ENCODE measurements around the gene MZT2B. TPM values are rescaled to one million over a fixed set of nuclear protein-coding genes. Genes with fewer than 3 reads are reported as not detected.
A peak's percentile ranks its signal among the peaks of the same experiment; 100 is the strongest.

MZT2B gene
- total and polyA plus RNA-seq, 2 of the 13 experiments (the other 11 are each of a cell fraction or from before 2014, with no cell fraction given), result 253 to 410 TPM

DNA sequence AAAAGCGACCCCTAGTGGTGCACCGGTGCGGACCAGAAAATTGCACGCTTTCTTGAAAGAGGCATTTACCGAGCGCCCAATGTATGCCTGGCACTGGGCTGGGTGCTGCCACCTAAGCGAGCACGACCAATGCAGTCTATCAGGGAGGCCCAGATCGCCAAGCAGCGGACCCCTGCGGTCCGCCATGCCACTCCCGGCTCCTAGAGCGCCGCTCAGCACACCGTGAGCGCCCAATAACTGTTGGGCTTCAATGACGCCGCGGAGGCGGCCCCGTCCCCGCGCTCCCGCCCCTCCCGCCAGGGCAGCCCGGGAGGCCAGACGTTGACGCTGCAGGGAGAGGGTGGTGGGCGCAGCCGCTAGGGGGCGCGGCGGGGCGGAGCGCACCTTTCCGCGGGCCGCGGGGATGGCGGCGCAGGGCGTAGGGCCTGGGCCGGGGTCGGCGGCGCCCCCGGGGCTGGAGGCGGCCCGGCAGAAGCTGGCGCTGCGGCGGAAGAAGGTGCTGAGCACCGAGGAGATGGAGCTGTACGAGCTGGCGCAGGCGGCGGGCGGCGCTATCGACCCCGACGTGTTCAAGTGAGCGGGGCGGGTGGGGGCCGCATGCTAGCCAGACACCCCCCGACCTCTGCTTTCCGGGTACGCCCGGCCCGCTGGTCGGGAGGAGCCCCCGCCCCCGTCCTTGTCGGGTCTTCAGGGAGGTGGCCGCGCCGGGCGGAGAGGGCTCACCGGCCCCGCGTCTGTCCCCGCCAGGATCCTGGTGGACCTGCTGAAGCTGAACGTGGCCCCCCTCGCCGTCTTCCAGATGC is at the start of gene MZT2B (continued):
- TF ChIP-seq ERF (CRISPR knock-in tag; IDR thresholded peaks at IDR 0.05) (0 out of 2 replicates have a peak, but pooled peaks have one; percentile 11), JUND (CRISPR knock-in tag; IDR thresholded peaks at IDR 0.05) (peak; percentile 41; the same call in 1 of the 2 replicates), ZNF441 (CRISPR knock-in tag; IDR thresholded peaks at IDR 0.05; ENCODE audit: borderline replicate concordance) (peak; percentile 73; the same call in 1 of the 2 replicates), GATAD1 (CRISPR knock-in tag; IDR thresholded peaks at IDR 0.05) (peak; percentile 38; the same call in 1 of the 2 replicates), GATA4 (IDR thresholded peaks at IDR 0.05; ENCODE audit: borderline replicate concordance, low read depth) (peak; percentile 42; the same call in 1 of the 2 replicates), POLR2G (IDR thresholded peaks at IDR 0.05; ENCODE audit: low read depth, low read length) (peak; percentile 94), ELF4 (CRISPR knock-in tag; IDR thresholded peaks at IDR 0.05; ENCODE audit: borderline replicate concordance) (0 out of 2 replicates have a peak, but pooled peaks have one; percentile 26), CCDC6 (CRISPR knock-in tag; IDR thresholded peaks at IDR 0.05) (peak; percentile 77; the same call in 1 of the 2 replicates), NR2C2 (CRISPR knock-in tag; IDR thresholded peaks at IDR 0.05; ENCODE audit: borderline replicate concordance) (0 out of 2 replicates have a peak, but pooled peaks have one; percentile 25), ZNF430 (CRISPR knock-in tag; IDR thresholded peaks at IDR 0.05) (peak; percentile 77; the same call in 1 of the 2 replicates), ZFY (CRISPR knock-in tag; IDR thresholded peaks at IDR 0.05) (peak; percentile 68), BORCS8-MEF2B (CRISPR knock-in tag; IDR thresholded peaks at IDR 0.05) (peak; percentile 33; the same call in 1 of the 2 replicates), ZMYM3 (CRISPR knock-in tag; IDR thresholded peaks at IDR 0.05) (peak; percentile 49; the same call in 1 of the 2 replicates), ZNF792 (CRISPR knock-in tag; IDR thresholded peaks at IDR 0.05) (0 out of 2 replicates have a peak, but pooled peaks have one; percentile 6), NKX3-1 (CRISPR knock-in tag; IDR thresholded peaks at IDR 0.05) (peak; percentile 45; the same call in 1 of the 2 replicates), ZNF724P (CRISPR knock-in tag; IDR thresholded peaks at IDR 0.05; ENCODE audit: borderline replicate concordance) (peak; percentile 63)
- TF ChIP-seq, protein P1, sequence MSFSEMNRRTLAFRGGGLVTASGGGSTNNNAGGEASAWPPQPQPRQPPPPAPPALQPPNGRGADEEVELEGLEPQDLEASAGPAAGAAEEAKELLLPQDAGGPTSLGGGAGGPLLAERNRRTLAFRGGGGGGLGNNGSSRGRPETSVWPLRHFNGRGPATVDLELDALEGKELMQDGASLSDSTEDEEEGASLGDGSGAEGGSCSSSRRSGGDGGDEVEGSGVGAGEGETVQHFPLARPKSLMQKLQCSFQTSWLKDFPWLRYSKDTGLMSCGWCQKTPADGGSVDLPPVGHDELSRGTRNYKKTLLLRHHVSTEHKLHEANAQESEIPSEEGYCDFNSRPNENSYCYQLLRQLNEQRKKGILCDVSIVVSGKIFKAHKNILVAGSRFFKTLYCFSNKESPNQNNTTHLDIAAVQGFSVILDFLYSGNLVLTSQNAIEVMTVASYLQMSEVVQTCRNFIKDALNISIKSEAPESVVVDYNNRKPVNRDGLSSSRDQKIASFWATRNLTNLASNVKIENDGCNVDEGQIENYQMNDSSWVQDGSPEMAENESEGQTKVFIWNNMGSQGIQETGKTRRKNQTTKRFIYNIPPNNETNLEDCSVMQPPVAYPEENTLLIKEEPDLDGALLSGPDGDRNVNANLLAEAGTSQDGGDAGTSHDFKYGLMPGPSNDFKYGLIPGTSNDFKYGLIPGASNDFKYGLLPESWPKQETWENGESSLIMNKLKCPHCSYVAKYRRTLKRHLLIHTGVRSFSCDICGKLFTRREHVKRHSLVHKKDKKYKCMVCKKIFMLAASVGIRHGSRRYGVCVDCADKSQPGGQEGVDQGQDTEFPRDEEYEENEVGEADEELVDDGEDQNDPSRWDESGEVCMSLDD (CRISPR knock-in tag; IDR thresholded peaks at IDR 0.05; ENCODE audit: borderline replicate concordance), result 0 out of 2 replicates have a peak, but pooled peaks have one; percentile 11
- TF ChIP-seq, protein P2, sequence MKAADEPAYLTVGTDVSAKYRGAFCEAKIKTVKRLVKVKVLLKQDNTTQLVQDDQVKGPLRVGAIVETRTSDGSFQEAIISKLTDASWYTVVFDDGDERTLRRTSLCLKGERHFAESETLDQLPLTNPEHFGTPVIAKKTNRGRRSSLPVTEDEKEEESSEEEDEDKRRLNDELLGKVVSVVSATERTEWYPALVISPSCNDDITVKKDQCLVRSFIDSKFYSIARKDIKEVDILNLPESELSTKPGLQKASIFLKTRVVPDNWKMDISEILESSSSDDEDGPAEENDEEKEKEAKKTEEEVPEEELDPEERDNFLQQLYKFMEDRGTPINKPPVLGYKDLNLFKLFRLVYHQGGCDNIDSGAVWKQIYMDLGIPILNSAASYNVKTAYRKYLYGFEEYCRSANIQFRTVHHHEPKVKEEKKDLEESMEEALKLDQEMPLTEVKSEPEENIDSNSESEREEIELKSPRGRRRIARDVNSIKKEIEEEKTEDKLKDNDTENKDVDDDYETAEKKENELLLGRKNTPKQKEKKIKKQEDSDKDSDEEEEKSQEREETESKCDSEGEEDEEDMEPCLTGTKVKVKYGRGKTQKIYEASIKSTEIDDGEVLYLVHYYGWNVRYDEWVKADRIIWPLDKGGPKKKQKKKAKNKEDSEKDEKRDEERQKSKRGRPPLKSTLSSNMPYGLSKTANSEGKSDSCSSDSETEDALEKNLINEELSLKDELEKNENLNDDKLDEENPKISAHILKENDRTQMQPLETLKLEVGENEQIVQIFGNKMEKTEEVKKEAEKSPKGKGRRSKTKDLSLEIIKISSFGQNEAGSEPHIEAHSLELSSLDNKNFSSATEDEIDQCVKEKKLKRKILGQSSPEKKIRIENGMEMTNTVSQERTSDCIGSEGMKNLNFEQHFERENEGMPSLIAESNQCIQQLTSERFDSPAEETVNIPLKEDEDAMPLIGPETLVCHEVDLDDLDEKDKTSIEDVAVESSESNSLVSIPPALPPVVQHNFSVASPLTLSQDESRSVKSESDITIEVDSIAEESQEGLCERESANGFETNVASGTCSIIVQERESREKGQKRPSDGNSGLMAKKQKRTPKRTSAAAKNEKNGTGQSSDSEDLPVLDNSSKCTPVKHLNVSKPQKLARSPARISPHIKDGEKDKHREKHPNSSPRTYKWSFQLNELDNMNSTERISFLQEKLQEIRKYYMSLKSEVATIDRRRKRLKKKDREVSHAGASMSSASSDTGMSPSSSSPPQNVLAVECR (CRISPR knock-in tag; IDR thresholded peaks at IDR 0.05; ENCODE audit: borderline replicate concordance), result peak; percentile 55; the same call in 1 of the 2 replicates
- TF ChIP-seq, protein P3, sequence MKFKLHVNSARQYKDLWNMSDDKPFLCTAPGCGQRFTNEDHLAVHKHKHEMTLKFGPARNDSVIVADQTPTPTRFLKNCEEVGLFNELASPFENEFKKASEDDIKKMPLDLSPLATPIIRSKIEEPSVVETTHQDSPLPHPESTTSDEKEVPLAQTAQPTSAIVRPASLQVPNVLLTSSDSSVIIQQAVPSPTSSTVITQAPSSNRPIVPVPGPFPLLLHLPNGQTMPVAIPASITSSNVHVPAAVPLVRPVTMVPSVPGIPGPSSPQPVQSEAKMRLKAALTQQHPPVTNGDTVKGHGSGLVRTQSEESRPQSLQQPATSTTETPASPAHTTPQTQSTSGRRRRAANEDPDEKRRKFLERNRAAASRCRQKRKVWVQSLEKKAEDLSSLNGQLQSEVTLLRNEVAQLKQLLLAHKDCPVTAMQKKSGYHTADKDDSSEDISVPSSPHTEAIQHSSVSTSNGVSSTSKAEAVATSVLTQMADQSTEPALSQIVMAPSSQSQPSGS (CRISPR knock-in tag; IDR thresholded peaks at IDR 0.05), result peak; percentile 65; the same call in 1 of the 2 replicates

All from HepG2 (cell line).